Amniotic epithelial cell (primary cell): ENCODE data around the gene CNGA1.
A peak's percentile ranks its signal among the peaks of the same experiment; 100 is the strongest.
"Not testable (repeated sequence)": the region's sequence is repeated elsewhere in the genome, so short reads cannot be mapped to it uniquely, and the experiment has no call there.

Source experiments
- DNase-seq: peaks from one replicate; pipeline ENCODE4 v3.0.0-alpha.2; 2010; ENCODE audit warnings: low read depth

Gene CNGA1

DNA sequence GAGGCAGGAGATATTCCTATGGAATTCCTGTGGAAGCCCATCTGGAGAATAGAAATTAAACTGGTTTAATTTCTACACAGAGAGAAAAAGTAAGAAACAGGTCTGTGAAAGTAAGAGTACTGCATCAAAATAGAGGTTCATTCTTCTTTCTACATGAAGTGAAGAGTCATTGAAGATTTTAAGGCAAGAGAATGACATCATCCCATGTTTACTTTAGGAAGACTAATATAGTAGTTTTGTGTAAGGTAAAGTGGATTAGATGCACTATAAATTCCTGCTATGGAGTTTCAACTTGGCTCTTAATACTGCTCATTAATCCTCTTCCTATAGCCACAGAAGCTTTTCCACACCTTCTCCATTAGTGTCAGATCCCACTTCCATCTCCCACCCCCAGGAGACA is 47.6 kb downstream of the CNGA1 start:
- DNase-seq: no peak

DNA sequence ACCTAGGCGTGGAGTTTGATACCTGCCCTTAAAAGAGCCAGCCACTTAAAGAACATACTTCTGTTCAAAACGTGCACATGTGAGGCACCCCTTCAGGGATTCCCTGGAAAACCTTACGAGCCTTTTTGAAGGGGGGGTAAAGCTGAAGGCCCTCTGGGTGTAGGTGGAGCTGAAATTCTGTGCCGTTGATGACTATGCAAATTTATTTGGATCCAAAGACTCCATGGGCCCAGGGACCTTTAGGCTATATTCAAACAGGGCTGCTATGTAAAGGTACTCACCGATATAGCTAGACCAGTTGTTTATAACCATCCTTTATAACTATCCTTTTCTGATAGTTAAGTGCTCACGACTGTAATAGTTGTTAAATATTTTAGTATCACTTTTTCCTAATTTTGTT is 61.8 kb downstream of the CNGA1 start:
- DNase-seq: no peak

DNA sequence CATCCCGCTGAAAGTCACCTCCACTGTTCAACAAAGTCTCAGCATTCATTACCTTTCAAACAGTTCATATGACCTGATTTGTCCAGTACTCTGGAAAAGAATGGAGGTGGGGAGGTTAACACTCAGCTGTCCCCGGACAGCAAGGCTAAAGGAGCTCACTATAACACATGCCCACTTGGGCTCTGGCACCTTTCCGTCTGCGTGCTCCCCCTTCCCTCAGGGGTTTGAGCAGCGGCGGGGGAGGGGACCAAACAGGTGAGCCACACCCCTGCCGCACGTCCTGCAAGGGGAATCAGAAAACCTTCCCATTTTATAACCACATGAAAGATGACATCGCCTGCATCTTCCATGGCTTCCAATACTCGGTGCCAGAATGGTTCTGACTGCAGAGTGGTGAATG is 62.2 kb downstream of the CNGA1 start:
- DNase-seq: no peak

DNA sequence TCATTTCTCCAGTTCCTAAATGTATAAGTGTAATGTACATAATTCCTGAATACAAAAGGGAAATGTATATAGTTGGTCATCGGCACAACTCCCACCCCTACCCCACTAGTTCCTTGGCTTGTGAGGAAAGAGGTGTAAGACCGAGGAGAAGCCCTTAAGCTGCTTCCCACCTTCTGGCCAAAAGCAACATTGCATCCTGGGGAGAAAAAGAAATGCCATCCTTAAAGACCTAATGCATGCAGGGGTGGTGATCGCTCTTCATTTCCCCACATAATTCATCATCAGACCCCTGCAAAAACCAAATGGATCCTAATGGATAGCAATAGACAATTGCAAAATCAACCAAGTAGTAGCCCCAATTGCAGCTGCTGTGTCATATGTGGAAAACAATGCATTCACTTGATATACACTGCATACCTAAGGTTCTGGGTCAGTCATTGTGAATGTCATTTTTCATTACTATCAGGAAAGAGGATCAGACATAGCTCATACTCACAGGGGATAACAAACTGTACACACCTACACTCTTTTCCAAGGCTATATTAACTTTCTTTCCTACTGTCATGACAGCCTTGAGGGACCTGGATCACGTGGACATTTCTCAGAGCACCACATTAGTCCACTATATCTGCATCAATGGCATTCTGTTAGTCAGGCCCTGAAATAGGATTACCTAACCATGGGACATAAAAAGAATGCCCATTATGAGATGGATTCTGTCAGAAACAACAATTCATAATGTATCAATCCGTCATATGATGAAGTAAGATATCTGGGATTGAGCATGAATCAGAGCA is 70.4 kb downstream of the CNGA1 start:
- no peak for DNase-seq

DNA sequence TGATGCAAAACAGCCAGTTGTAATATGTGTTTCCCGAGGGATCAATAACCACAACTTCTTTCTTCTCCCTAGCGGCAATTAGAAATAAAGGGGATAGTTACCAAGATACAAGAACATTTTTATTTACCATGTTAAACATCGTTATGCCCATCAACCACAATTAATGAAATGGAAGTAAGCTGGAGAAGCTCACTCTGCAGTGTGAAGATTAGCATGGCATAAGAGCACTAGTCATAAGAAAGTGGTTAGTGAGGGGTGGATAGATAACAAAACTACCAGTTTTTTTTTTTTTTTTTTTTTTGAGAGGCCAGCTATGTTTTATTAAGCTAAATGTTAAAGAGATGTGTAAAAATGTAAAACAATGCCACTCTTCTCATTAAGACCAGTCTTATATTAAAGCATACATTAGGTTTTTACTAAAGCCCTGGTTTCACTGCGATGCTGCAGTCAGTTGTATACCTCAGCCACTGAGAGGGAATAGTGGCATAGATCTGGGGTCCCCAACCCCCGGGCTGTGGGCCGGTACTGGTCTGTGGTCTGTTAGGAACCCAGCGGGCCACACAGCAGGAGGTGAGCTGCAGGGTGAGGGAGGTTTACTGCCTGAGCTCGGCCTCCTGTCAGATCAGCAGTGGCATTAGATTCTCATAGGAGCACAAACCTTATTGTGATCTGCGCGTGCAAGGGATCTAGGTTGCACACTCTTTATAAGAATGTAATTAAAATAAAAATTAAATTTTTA is 74.2 kb downstream of the CNGA1 start:
- no peak for DNase-seq

DNA sequence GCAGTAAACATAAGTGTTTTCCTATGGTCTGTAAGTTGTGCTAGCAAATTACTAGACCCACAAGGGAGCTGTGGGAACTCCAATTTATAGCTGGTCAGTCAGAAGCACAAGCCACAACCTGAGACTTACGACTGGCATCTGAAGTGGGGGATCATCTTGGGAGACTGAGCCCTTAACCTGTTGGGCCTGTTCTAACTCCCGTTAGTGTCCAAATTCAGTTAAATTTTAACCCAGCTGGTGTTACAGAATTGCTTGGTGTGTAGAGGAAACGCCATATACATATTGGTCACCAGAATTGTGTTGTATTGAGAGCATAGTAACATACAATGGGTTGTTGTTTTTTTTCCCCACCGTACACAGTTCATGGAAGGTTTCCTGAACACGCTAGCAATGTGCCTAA is 77.0 kb downstream of the CNGA1 start:
- DNase-seq: no peak

DNA sequence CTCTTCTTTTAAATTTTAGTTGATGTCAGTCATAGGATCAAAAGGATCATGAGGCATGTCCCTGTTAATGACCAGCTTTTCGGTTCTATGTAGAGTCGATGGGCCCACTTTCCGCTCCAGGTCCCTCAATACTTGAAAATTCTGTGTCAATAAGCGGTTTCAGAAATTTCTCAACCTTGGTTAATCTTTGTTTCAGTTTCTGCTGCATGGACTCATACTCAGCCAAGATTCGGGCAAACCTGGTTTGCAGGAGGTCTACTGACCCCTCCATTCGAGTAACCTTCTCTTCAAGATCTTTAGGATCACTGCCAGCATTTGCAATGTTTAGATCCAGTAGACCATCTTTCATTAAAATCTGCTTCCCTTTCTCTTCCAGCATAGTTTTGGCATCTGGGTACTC is 80.1 kb downstream of the CNGA1 start:
- no peak for DNase-seq

DNA sequence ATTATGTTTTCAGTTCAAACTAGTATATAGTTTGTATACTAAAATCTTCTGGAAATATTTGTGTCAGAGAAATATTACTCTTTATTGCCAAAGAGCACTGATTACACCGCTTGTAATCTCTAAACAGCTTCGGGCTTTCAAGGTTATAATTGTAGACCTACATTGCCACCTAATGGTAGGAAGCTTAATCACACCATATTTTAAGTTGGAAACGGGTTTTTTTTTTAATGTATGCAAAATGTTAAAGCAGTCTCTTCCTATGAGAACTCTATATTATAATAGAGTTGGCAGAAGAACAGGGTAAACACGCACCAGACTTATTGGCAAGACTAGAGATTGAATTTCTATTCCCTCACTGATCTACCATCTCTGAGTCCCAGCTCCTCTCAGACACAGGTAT is 82.6 kb downstream of the CNGA1 start:
- peak; percentile 66 for DNase-seq

DNA sequence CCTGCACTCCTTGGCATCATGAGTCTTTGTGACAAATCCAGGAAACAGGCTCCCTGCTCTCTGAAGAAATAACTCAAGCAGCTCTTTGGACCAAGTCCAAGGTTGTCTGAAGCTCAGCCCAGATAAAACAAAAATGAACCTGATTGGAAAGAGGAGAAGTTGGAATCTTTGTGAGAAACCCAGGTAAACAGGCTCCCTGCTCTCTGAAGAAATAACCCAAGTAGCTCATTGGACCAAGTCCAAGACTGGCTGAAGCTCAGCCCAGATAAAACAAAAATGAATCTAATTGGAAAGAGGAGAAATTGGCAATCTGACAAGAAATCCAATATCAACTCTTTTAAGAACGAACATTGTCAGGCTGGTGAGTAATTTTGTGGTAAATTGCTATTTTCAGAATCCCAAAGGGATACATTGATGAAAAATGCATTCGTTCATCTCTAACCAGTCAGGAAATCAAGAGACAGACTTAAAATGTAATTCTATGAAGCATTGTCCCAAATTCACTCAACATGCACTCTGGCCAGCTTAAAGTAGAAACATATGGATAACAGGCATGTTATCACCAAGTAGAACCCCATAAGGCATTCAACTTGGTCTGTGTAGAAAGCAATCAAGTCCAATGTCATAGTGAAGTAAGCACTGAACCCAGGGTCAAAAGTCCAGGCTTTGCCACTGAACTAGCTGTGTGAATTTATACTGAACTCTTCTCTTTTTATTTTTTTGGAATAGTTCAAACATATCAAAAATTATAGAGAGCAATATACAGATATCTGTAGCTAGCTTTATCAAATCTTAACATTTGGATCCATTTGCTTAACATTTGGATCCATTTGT is 85.3 kb downstream of the CNGA1 start:
- DNase-seq: peak; percentile 34

DNA sequence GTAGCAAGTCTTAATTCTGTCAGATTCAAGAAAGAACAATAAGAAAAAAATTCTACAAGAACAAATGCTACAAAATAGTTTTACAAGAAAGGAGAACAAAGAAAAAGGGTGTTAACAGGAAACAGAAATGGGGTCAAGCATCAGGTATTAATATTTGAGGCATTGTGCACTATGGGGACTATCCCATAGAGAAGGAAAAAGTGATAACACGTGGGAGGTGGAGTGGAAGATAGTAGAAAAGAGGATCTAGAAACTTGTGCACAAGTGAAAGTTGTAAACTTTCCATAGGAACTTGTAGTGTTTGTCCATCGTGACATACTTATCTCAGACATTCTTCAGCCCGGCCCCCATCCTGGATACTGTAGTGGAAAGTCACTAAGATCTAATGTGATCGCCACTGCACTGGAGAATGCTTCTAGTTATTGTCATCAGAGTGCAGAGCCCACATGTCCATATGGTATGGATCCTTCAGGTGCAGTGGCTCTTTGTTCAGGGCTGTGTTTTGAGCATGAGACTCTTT is 86.7 kb downstream of the CNGA1 start:
- no peak for DNase-seq

DNA sequence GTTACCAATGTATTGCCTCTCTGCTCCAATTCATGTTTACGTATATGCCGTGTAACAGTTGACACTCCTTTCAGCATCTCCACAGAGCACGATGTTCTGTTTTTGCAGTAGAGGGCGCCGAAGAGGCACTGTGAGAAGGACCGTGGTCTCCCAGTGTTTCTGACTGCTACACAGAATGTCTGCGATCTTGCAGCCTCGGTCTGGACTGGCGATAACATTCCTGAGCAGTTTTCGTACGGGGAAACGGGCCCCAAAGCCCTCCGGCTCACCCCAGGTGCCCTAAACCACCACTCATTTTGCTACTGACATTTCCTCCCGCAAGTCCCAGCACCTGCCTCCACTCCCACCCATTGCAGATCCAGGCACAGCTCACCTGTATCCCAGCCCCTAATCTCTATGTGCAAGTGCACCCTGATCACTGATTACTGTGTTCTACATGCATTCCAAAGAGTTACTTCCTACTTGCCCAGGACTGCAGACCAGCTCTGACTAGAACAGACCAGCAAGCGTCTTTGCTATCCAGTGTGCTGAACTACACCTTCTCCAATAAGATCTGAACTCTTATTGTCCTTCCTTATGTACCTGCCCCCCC is 89.7 kb downstream of the CNGA1 start:
- DNase-seq: peak; percentile 60

DNA sequence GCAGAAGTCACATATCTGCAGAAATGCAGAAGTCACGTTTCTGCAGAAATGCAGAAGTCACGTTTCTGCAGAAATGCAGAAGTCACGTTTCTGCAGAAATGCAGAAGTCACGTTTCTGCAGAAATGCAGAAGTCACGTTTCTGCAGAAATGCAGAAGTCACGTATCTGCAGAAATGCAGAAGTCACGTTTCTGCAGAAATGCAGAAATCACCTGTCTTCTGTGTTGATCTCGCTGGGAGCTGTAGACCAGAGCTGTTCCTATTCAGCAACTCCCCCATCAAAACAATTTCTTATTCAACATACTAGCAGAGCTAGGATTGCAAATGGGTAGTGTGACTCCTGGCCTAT is 93.2 kb downstream of the CNGA1 start:
- not testable (repeated sequence) for DNase-seq

DNA sequence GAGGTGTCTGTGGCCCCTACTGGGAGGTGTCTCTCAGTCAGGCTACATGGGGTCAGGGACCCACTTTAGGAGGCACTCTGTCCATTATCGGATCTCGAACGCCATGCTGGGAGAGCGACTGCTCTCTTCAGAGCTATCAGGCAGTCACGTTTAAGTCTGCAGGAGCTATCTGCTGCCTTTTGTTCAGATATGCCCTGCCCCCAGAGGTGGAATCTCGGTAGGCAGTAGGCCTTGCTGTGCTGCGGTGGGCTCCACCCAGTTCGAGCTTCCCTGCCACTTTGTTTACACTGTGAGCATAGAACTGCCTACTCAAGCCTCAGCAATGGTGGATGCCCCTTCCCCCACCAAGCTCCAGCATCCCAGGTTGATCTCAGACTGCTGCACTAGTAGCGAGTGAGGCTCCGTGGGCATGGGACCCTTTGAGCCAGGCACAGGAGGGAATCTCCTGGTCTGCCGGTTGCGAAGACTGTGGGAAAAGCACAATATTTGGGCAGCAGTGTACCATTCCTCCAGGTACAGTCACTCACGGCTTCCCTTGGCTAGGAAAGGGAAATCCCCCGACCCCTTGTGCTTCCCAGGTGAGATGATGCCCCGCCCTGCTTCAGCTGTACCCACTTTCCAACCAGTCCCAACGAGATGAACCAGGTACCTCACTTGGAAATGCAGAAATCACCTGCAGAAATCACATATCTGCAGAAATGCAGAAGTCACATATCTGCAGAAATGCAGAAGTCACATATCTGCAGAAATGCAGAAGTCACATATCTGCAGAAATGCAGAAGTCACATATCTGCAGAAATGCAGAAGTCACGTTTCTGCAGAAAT is 93.8 kb downstream of the CNGA1 start:
- DNase-seq: not testable (repeated sequence)

DNA sequence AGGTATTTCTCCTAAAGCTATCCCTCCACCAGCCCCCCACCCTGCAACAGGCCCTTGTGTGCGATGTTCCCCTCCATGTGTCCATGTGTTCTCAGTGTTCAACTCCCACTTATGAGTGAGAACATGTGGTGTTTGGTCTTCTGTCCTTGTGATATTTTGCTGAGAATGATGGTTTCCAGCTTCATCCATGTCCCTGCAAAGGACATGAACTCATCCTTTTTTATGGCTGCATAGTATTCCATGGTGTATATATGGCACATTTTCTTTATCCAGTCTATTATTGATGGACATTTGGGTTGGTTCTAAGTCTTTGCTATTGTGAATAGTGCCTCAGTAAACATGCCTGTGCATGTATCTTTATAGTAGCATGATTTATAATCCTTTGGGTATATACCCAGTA is 99.3 kb downstream of the CNGA1 start:
- DNase-seq: not testable (repeated sequence)

DNA sequence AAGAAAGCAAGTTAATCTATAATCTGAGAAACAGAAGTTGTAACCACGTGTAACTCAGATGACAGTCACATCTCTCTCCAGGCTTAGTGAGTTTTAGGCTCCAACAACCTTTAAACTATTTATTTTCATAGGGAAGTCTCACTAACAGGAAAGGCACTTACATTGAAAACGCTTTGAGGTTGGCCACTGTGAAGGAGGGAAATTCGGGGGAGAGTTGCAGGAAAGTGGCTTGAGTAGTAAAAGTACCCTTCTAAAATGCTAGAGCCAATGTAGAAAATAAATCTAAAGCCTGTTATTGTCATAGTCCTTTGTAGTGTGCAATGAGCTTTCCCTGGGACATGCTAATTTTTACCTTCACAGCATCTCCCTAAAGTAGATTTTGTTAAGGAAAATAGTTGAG is 101.1 kb downstream of the CNGA1 start:
- no peak for DNase-seq

DNA sequence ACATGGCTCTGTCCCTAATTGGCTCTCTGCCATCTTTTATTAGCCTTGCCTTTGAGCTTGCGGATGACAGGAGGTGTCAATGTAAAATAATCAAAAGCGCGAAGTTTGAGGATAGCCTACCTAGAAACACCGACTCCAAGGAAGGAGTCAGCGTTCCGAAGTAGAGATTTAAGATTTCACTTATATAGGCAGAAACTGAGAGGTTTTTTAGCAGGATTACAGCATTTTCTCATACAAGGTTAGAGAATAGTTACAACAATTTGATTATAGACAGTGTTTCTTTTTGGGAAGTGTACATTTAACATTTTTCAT is 101.6 kb downstream of the CNGA1 start:
- DNase-seq: no peak

DNA sequence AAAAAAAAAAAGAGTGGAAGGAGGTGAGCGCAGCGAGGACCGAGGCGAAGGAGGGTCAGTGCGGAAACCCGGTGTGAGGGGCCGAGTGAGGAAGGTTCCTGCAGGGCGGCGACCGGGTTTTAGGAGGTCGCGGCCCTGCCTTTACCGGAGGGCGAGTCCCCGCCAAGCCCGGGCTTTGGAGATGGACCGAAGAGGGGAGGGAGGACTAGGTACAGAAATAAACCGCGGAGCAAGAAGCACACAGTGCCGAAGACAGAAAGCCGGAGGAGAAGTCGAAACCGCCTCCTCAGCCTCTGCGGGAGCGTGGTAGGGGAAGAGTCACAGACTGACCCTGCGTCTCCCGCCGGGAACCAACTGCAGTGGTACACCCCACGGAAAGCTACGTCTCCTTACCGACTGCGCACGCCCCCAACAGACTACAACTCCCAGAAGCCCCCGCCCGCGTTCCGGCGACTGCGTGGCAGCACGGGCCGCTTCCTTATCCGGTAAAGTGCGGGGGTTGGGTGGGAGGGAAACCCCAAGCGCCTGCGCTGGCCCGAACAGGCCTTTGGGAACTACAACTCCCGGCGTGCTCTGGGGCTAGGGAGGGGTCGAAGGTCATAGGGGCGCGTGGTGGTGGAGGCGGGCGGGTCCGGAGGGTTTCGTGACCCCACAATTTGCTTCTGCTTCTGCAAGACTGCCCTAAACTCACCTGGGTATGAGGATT is 102.1 kb downstream of the CNGA1 start, which contains the start of gene NFXL1:
TSS of gene NFXL1 (minus strand) at position 364 of the 706 bp plus-strand sequence. CDS start 380 bp downstream, outside the sequence.
- peak; percentile 97 for DNase-seq

DNA sequence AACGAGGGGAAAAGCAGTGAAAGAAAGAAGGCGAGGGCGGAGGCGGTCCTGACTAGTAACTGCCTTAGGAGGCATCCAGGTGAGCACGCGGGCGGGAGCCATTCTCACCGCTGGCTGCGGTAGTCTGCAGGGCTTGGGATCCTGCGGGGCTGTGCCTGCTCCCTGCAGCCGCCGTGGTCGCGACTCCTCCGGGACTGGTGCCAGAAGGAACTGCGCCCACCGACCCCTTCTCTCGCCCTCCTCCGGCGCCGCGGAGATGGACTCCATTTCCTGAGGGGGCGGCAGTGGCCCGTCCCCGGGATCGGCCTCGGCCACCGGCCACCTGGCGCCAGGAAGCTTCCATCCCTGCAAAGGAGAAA is 102.6 kb downstream of the CNGA1 start:
- DNase-seq: no peak

DNA sequence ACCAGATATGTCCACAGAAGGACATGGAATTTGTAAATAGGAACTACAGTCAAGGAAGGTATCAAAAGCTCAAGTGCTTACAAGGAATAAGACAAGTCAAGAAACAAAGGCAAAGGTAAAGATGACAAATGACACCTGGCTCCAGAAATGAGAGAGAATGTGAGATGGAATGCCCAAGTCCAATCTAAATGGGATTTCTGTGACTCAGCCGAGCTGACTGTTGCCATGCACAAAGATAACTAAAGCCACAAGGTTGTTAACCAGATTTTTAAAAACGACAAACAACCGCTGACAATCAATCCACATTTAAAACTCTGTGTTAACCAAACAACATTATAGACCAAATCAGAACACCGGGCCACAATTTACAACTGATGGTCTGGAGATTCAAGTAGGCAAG is 103.2 kb downstream of the CNGA1 start:
- DNase-seq: peak; percentile 57

DNA sequence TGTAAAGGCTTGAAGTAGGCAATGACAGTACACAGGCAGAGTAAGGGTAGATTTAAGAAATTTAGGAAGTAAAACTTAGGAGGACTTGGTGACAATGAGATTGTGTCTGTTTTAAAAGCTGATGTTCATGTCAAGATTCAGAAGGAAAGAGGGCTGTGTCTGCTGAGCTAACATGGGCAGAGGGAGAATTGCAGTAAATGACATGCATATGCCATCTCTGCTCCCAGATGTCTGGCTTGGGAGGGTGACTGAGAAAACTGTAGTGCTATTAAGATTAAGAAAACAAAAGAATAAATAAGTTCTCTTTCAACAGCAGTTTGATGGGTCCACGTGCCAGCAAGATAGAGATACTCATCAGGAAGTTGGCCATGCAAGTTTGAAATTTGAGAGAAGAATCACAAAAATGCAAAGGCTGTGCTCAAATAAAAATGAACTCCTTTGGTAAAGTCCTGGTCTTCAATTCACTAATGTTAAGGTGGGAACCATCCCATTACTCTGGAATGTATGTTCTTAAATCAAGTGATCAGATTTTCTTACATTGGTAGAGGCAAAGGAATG is 109.3 kb downstream of the CNGA1 start:
- DNase-seq: no peak
